T-cell (primary cell): Measurements from ENCODE around the gene ZNF277. TPM values are rescaled to one million over a fixed set of nuclear protein-coding genes. Genes with fewer than 3 reads are reported as not detected.

Experiments used
- ATAC-seq, 4 experiments: fragments of 200-7000 bp in 3 of 4; fragments of 150-1000 bp in 1 of 4; cut with Tn5 transposase; replicated peaks in 1 of 4; 1 replicate in 3 of 4; 2 replicates in 1 of 4; pipeline ENCODE4 v1.10.0; 2021; ENCODE audit warnings: moderate library complexity in 3 of 4, mild to moderate bottlenecking in 2 of 4, moderate number of reproducible peaks in 1 of 4
- CTCF ChIA-PET, 2 donors: fragments of 300-600 bp; sonication (Branson Sonifier 250); formaldehyde crosslinking; loops; one replicate each; lab custom pipeline; 2022; ENCODE audit warnings: antibody characterized with exemption in 2 of 2; lab: Charles Lee
- POLR2A ChIA-PET, 2 donors: fragments of 300-600 bp; sonication (Branson Sonifier 250); formaldehyde crosslinking; loops; one replicate each; lab custom pipeline; 2022; ENCODE audit warnings: antibody characterized with exemption in 2 of 2; lab: Charles Lee
- DNase-seq, 35 experiments: peaks; one replicate each; pipeline versions ENCODE4 v3.0.0 to v3.0.0-alpha.2; 2013 to 2023
- H3K27ac ChIP-seq: one replicate; pipeline ENCODE4 v1.5.1; 2013; ENCODE audit warnings: low read length
- H3K27me3 ChIP-seq, 2 experiments: replicated peaks in 1 of 2; 1 replicate in 1 of 2; 2 replicates in 1 of 2; pipeline versions ENCODE4 v1.6.1 to v1.7.0; 2013; ENCODE audit warnings: low read length in 1 of 2, mixed read lengths in 1 of 2; ENCODE audit not compliant: control insufficient read depth in 2 of 2, insufficient read depth in 2 of 2; ENCODE audit errors: extremely low read depth in 1 of 2
- H3K36me3 ChIP-seq, 2 donors: 1 replicate in 1 of 2; 2 replicates in 1 of 2; pipeline versions ENCODE4 v1.6.1 to v1.7.0; 2013; ENCODE audit warnings: low read length in 1 of 2; ENCODE audit not compliant: control insufficient read depth in 2 of 2, insufficient read depth in 1 of 2; ENCODE audit errors: extremely low read depth in 1 of 2
- H3K4me1 ChIP-seq, 2 experiments: 1 replicate in 1 of 2; 2 replicates in 1 of 2; pipeline versions ENCODE4 v1.6.1 to v1.7.0; 2013; ENCODE audit warnings: low read length in 2 of 2, mixed read lengths in 1 of 2; ENCODE audit not compliant: insufficient read depth in 2 of 2, control insufficient read depth in 1 of 2; ENCODE audit errors: extremely low read depth in 1 of 2
- H3K4me3 ChIP-seq, 2 donors: 1 replicate in 1 of 2; 2 replicates in 1 of 2; pipeline versions ENCODE4 v1.5.1 to v1.7.0; 2013; ENCODE audit warnings: mild to moderate bottlenecking in 2 of 2, low read length in 1 of 2, moderate library complexity in 1 of 2; ENCODE audit not compliant: control insufficient read depth in 1 of 2; ENCODE audit errors: extremely low read depth in 1 of 2
- H3K9me3 ChIP-seq: 2 replicates; pipeline ENCODE4 v1.7.0; 2013
- H3K27ac Mint-ChIP-seq, 2 donors: one replicate each; pipeline ENCODE4 v1.8.0; 2020 to 2021; ENCODE audit warnings: mild to moderate bottlenecking in 2 of 2, mixed read lengths in 2 of 2
- H3K27me3 Mint-ChIP-seq, 2 donors: one replicate each; pipeline ENCODE4 v1.8.0; 2021 to 2022; ENCODE audit warnings: mixed read lengths in 2 of 2
- H3K36me3 Mint-ChIP-seq: one replicate; pipeline ENCODE4 v1.8.0; 2021; ENCODE audit warnings: mixed read lengths
- H3K4me1 Mint-ChIP-seq, 3 donors: one replicate each; pipeline ENCODE4 v1.8.0; 2020 to 2022; ENCODE audit warnings: mixed read lengths in 3 of 3, mild to moderate bottlenecking in 1 of 3
- H3K4me3 Mint-ChIP-seq, 3 donors: one replicate each; pipeline ENCODE4 v1.8.0; 2020 to 2022; ENCODE audit warnings: mild to moderate bottlenecking in 3 of 3, mixed read lengths in 3 of 3, moderate library complexity in 3 of 3
- H3K9me3 Mint-ChIP-seq, 3 donors: one replicate each; pipeline ENCODE4 v1.8.0; 2020 to 2022; ENCODE audit warnings: mixed read lengths in 3 of 3
- WGBS: methylation state at CpG from one replicate; pipeline ENCODE4 v1.1.5; 2013; ENCODE audit warnings: missing lambda C conversion rate; ENCODE audit not compliant: insufficient coverage; 5-methylcytosine and 5-hydroxymethylcytosine counted together
- total RNA-seq, 35 experiments: library from RNA in 6 of 35; stranded (reverse) in 6 of 35; fragments of 120-200 nt in 1 of 35; gene quantifications; one replicate each; pipeline versions ENCODE4 v1.2.1 to v1.2.4 and lab custom pipeline; 2013 to 2026

ZNF277 gene
- total RNA-seq, 5 donors from 2014 or later (not counting 1 experiment from before 2014, with no cell fraction given), result 26.6 to 31.4 (median 30.2) TPM

DNA sequence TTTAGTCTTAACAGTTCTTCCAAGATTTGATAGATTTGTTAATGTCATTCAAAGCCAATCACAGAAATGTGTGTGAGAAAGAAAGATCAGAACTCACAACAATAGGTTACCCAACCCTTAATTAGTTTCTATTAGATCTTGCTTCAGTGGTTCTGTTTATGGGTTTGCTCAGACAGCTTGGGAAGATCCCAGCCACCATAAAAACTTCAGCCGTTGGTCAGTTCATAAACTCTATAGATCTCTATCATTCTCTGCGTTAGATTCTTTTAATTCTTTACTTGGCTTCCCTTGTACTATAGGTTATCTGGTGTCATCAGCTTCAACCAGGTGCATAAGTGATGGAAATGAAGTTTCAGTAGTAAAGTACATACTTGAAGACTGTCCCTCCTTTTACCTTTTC is 54.4 kb downstream of the ZNF277 start:
- CTCF ChIA-PET, result no interaction called here
- no peak overlapping the region for H3K4me3 Mint-ChIP-seq
- no peak for DNase-seq
- WGBS, result no CpG with 5 or more reads among the region's 2 CpGs
- no peak overlapping the region for H3K27ac ChIP-seq
- H3K4me3 ChIP-seq, result no peak overlapping the region
- no peak overlapping the region for H3K27ac Mint-ChIP-seq
- H3K36me3 ChIP-seq, result no peaks in the 10 kb centered on the region
- ATAC-seq, result no peak
- no peaks in the 10 kb centered on the region for H3K4me1 ChIP-seq
- H3K9me3 ChIP-seq, result no peaks in the 10 kb centered on the region
- H3K9me3 Mint-ChIP-seq, result no peaks in the 10 kb centered on the region
- peaks cover 34 to 44% (median 35%) of the 10 kb centered on the region in 3 donors for H3K4me1 Mint-ChIP-seq
- POLR2A ChIA-PET, result no interaction called here
- no peaks in the 10 kb centered on the region for H3K36me3 Mint-ChIP-seq
- H3K27me3 Mint-ChIP-seq, result no peaks in the 10 kb centered on the region
- H3K27me3 ChIP-seq, result no peaks in the 10 kb centered on the region

DNA sequence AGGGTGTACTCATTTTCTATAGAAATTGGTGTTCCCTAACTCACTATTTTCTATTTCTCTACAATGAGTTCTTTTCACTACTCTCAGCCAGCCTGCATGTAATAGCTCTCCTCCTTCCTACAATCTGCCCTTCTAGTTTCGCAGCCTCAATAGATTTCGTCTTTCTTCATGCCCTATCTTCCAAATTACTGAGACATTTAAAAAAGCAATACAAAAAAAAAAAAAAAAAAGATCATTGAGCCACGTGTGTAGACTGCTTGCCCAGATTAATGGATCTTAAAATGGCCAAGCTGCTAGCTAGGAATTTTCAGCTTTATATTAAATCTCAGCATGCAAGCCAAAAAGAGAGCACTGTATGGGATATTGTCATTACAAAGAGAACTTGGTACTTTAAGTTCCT is 55.5 kb downstream of the ZNF277 start:
- CTCF ChIA-PET, result no interaction called here
- H3K4me3 Mint-ChIP-seq, result no peak overlapping the region

DNA sequence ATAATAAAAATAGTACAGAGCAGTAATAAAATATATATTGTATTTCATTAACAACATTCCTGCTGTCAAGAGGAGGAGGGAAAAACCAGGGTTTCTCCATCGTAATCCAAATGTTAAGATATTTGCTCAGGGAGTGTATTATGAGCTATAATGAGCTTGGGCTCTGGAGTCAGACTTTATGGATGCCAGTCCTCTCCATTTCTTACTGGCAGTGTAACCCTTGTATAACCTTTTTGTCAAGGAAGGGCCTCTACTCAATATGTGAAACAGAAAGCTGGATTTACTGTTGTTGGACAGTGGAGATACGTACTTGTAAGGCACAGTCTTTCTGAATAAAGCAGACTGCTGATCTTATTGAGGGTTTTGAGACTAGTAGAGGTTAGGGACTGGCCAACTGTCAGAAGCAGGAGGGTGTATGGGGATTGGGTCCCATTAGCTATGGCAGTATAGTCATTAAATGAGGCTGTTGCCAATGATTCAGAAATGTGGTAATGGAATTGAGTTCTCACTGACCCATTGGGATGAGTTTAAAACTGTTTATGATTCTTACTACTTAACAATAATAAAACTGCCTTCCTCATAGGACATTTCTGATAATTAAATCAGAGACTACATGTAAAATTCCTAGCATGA is 56.5 kb downstream of the ZNF277 start:
- ChIA-PET CTCF (no interaction called here), POLR2A (no interaction called here)
- Histone ChIP-seq H3K4me3 (no peak overlapping the region), H3K9me3 (no peaks in the 10 kb centered on the region), H3K4me1 (peaks cover 0 to 4% of the 10 kb centered on the region in 2 experiments), H3K27me3 (no peaks in the 10 kb centered on the region), H3K27ac (no peak overlapping the region), H3K36me3 (no peaks in the 10 kb centered on the region)
- Mint-ChIP-seq H3K4me1 (peaks cover 43 to 56% (median 46%) of the 10 kb centered on the region in 3 donors), H3K9me3 (no peaks in the 10 kb centered on the region), H3K4me3 (no peak overlapping the region), H3K27ac (no peak overlapping the region), H3K36me3 (peaks cover 4% of the 10 kb centered on the region), H3K27me3 (no peaks in the 10 kb centered on the region)
- WGBS, result 100% methylated on average over 1 of the region's 2 CpGs
- ATAC-seq, result no peak
- DNase-seq, result no peak

More for the DNA sequence above, 55.5 kb downstream of the ZNF277 start:
- H3K9me3 Mint-ChIP-seq, result no peaks in the 10 kb centered on the region
- no peak for ATAC-seq
- H3K9me3 ChIP-seq, result no peaks in the 10 kb centered on the region
- H3K27ac ChIP-seq, result no peak overlapping the region
- H3K4me3 ChIP-seq, result no peak overlapping the region
- H3K27me3 ChIP-seq, result no peaks in the 10 kb centered on the region
- no peaks in the 10 kb centered on the region for H3K36me3 Mint-ChIP-seq
- H3K4me1 ChIP-seq, result peaks cover 0 to 4% of the 10 kb centered on the region in 2 experiments
- POLR2A ChIA-PET, result no interaction called here
- DNase-seq, result no peak
- H3K36me3 ChIP-seq, result no peaks in the 10 kb centered on the region
- no peak overlapping the region for H3K27ac Mint-ChIP-seq
- no peaks in the 10 kb centered on the region for H3K27me3 Mint-ChIP-seq
- peaks cover 38 to 54% (median 41%) of the 10 kb centered on the region in 3 donors for H3K4me1 Mint-ChIP-seq
- WGBS, result 100% methylated on average over 2 of the region's 3 CpGs

DNA sequence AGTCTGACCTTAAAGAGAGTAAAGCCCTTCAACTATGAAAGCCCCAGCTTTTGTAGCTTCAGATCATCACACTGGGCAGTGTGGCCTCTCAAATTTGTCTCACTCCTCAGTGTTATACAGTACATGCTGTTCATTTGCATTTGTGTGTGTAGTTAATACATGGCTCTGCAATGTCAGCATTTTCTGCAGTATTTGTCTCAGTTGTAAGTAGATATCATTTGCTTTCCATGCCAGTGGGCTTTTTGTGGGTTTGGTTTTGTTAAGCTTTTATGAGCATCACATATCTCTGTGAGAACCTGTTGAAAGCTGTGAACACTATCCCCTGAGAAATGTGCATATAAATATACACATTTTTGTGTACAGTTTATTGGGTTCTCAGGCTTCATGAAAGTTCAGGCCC is 57.0 kb downstream of the ZNF277 start:
- ATAC-seq (no peak), DNase-seq (no peak)
- H3K9me3 Mint-ChIP-seq, result no peaks in the 10 kb centered on the region
- no peaks in the 10 kb centered on the region for H3K36me3 ChIP-seq
- H3K27ac ChIP-seq, result no peak overlapping the region
- peaks cover 43 to 56% (median 46%) of the 10 kb centered on the region in 3 donors for H3K4me1 Mint-ChIP-seq
- POLR2A ChIA-PET, result no interaction called here
- no peaks in the 10 kb centered on the region for H3K27me3 Mint-ChIP-seq
- H3K36me3 Mint-ChIP-seq, result peaks cover 5% of the 10 kb centered on the region
- H3K4me1 ChIP-seq, result peaks cover 0 to 4% of the 10 kb centered on the region in 2 experiments
- H3K9me3 ChIP-seq, result no peaks in the 10 kb centered on the region
- no peak overlapping the region for H3K4me3 ChIP-seq
- H3K27me3 ChIP-seq, result no peaks in the 10 kb centered on the region
- no peak overlapping the region for H3K4me3 Mint-ChIP-seq
- CTCF ChIA-PET, result no interaction called here
- H3K27ac Mint-ChIP-seq, result no peak overlapping the region

DNA sequence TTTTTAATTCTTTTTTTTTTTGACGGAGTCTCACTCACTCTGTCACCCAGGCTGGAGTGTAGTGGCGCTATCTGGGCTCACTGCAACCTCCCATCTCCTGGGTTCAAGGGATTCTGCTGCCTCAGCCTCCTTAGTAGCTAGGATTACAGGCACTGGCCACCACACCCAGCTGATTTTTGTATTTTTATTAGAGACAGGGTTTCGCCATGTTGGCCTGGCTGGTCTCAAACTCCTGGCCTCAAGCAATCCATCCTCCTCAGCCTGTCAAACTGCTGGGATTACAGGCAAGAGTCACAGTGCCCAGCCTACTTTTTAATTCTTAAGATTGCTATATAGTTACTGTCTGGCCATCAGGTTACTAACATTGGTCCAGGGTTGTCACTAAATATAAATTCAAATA is 59.6 kb downstream of the ZNF277 start:
- DNase-seq (no peak), ATAC-seq (no peak)
- Mint-ChIP-seq H3K4me1 (peaks cover 30 to 50% (median 42%) of the 10 kb centered on the region in 3 donors), H3K9me3 (no peaks in the 10 kb centered on the region), H3K27ac (no peak overlapping the region), H3K36me3 (peaks cover 8% of the 10 kb centered on the region), H3K4me3 (no peak overlapping the region), H3K27me3 (no peaks in the 10 kb centered on the region)
- ChIA-PET CTCF (no interaction called here), POLR2A (no interaction called here)
- Histone ChIP-seq H3K27me3 (no peaks in the 10 kb centered on the region), H3K4me1 (peaks cover 0 to 4% of the 10 kb centered on the region in 2 experiments), H3K4me3 (no peak overlapping the region), H3K36me3 (no peaks in the 10 kb centered on the region), H3K9me3 (no peaks in the 10 kb centered on the region), H3K27ac (no peak overlapping the region)
- WGBS, result no CpG with 5 or more reads among the region's 3 CpGs

DNA sequence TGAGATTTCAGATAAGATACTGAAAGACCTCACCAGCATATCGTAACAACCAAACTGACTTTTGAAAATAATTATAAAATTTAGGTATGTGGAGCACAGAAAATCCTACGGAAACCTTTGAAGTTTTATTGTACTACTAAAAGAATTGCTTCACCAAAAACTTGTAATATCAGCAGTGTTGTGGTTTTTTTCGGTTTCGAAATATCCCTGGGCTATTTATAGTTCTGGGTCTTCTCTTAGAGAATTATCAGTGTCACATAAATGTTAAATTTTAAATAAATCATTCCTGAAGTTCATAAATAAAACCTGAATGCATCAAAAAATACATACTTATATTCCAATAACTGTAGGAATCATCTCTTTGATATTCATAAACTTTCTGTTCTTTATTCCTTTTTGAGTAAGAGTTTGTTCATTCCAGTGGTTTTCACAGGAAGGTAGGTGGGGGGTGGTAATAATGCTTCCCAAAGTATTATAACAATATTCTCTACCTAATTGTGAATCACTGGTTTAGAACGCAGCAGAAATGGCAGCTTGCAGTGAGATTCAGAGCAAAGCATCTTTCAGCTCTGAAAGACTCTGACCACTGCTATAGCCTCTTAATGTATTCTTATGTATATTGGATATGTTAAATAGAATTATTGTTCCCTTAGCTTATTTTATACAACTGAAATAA is 60.2 kb downstream of the ZNF277 start:
- CTCF ChIA-PET, result no interaction called here

More for the DNA sequence above, 60.2 kb downstream of the ZNF277 start:
- Histone ChIP-seq H3K4me3 (no peak overlapping the region), H3K27me3 (no peaks in the 10 kb centered on the region), H3K4me1 (peaks cover 0 to 4% of the 10 kb centered on the region in 2 experiments), H3K9me3 (no peaks in the 10 kb centered on the region), H3K27ac (no peak overlapping the region), H3K36me3 (no peaks in the 10 kb centered on the region)
- DNase-seq (no peak), ATAC-seq (no peak)
- Mint-ChIP-seq H3K27me3 (no peaks in the 10 kb centered on the region), H3K4me1 (peaks cover 29 to 46% (median 39%) of the 10 kb centered on the region in 3 donors), H3K9me3 (no peaks in the 10 kb centered on the region), H3K27ac (no peak overlapping the region), H3K36me3 (peaks cover 8% of the 10 kb centered on the region), H3K4me3 (no peak overlapping the region)
- POLR2A ChIA-PET, result no interaction called here
- WGBS, result no CpG with 5 or more reads among the region's 5 CpGs
